IMR-90 (cell line): ENCODE data around the gene FAM78B. TPM values are rescaled to one million over a fixed set of nuclear protein-coding genes. Genes with fewer than 3 reads are reported as not detected.

ENCODE experiments used
- ATAC-seq: fragments of 200-7000 bp; cut with Tn5 transposase; 2 replicates; pipeline ENCODE4 v1.9.1; 2020; ENCODE audit warnings: low read depth, mild to moderate bottlenecking, moderate library complexity
- BruUV-seq: library from RNA; stranded (reverse); fragments of 400-500 nt; replicated peaks from 2 replicates; lab custom pipeline; 2021; lab: Mats Ljungman, UMichigan
- CTCF ChIA-PET: fragments of 300-600 bp; formaldehyde crosslinking; extraction: SDS; loops from one replicate; lab custom pipeline; 2021; ENCODE audit warnings: antibody characterized with exemption; lab: Yijun Ruan, JAX
- POLR2A ChIA-PET: fragments of 300-600 bp; sonication (Branson Sonifier 250); formaldehyde crosslinking; loops from one replicate; lab custom pipeline; 2022; ENCODE audit warnings: antibody characterized with exemption; ENCODE audit not compliant: unreplicated experiment; lab: Charles Lee
- DNase-seq: peaks from one replicate; pipeline ENCODE4 v3.0.0; 2013
- H2AFZ ChIP-seq: replicated peaks from 2 replicates; pipeline ENCODE3; 2013; ENCODE audit warnings: low read length, mild to moderate bottlenecking; ENCODE audit not compliant: poor library complexity
- H2AK5ac ChIP-seq: 2 replicates; pipeline ENCODE4 v1.6.1; 2013; ENCODE audit warnings: low read depth, low read length, inconsistent platforms
- H2AK9ac ChIP-seq: replicated peaks from 2 replicates; pipeline ENCODE3; 2013; ENCODE audit warnings: mild to moderate bottlenecking, low read depth, low read length, moderate library complexity; ENCODE audit not compliant: poor library complexity
- H2BK120ac ChIP-seq: 2 replicates; pipeline ENCODE4 v1.6.1; 2013; ENCODE audit warnings: low read depth, low read length, inconsistent platforms
- H2BK15ac ChIP-seq: 3 replicates; pipeline ENCODE4 v1.6.1; 2013; ENCODE audit warnings: low read depth, low read length, inconsistent platforms
- H2BK20ac ChIP-seq: 2 replicates; pipeline ENCODE4 v1.6.1; 2013; ENCODE audit warnings: low read depth, mild to moderate bottlenecking, inconsistent platforms, low read length, moderate library complexity
- H2BK5ac ChIP-seq: 2 replicates; pipeline ENCODE4 v1.6.1; 2013; ENCODE audit warnings: mild to moderate bottlenecking, low read depth, low read length, inconsistent platforms; ENCODE audit not compliant: poor library complexity, severe bottlenecking
- H3K14ac ChIP-seq: replicated peaks from 2 replicates; pipeline ENCODE4 v1.6.1; 2013; ENCODE audit warnings: low read depth, low read length, inconsistent platforms
- H3K18ac ChIP-seq: 2 replicates; pipeline ENCODE4 v1.6.1; 2013; ENCODE audit warnings: low read depth, low read length, control low read depth
- H3K23ac ChIP-seq: 2 replicates; pipeline ENCODE4 v1.6.1; 2013; ENCODE audit warnings: low read depth, low read length, inconsistent platforms
- H3K27ac ChIP-seq: 2 replicates; pipeline ENCODE4 v1.5.1; 2013; ENCODE audit warnings: mild to moderate bottlenecking, control low read depth, low read length; ENCODE audit not compliant: insufficient read depth
- H3K27me3 ChIP-seq: 2 replicates; pipeline ENCODE4 v1.6.1; 2013; ENCODE audit warnings: low read length; ENCODE audit not compliant: control insufficient read depth, insufficient read depth
- H3K36me3 ChIP-seq: 2 replicates; pipeline ENCODE4 v1.6.1; 2013; ENCODE audit warnings: low read length, mixed read lengths; ENCODE audit not compliant: control insufficient read depth, insufficient read depth
- H3K4ac ChIP-seq: 2 replicates; pipeline ENCODE4 v1.6.1; 2013; ENCODE audit warnings: low read depth, low read length, inconsistent platforms
- H3K4me1 ChIP-seq: 2 replicates; pipeline ENCODE4 v1.6.1; 2013; ENCODE audit warnings: low read length, mixed read lengths; ENCODE audit not compliant: control insufficient read depth, insufficient read depth
- H3K4me2 ChIP-seq: 2 replicates; pipeline ENCODE4 v1.6.1; 2013; ENCODE audit warnings: low read depth, mild to moderate bottlenecking, control low read depth, low read length, moderate library complexity
- H3K4me3 ChIP-seq: 2 replicates; pipeline ENCODE4 v1.5.1; 2013; ENCODE audit warnings: low read depth, mild to moderate bottlenecking, control low read depth, low read length, moderate library complexity; ENCODE audit not compliant: insufficient read depth
- H3K56ac ChIP-seq: 2 replicates; pipeline ENCODE4 v1.6.1; 2013; ENCODE audit warnings: low read length, inconsistent platforms; ENCODE audit not compliant: insufficient read depth; ENCODE audit errors: extremely low read depth
- H3K79me1 ChIP-seq, 2 experiments: 2 replicates each; pipeline ENCODE4 v1.6.1; 2013; ENCODE audit warnings: low read length in 2 of 2, inconsistent platforms in 1 of 2, low read depth in 1 of 2
- H3K9ac ChIP-seq: 2 replicates; pipeline ENCODE4 v1.6.1; 2013; ENCODE audit warnings: low read depth, low read length, control low read depth
- H3K9me1 ChIP-seq: 2 replicates; pipeline ENCODE4 v1.6.1; 2013; ENCODE audit warnings: low read length, inconsistent platforms; ENCODE audit not compliant: insufficient read depth
- H3K9me3 ChIP-seq: 2 replicates; pipeline ENCODE4 v1.6.1; 2013; ENCODE audit warnings: low read length; ENCODE audit not compliant: control insufficient read depth, insufficient read depth
- H4K20me1 ChIP-seq: 2 replicates; pipeline ENCODE4 v1.6.1; 2013; ENCODE audit warnings: low read length, inconsistent platforms; ENCODE audit not compliant: insufficient read depth
- H4K5ac ChIP-seq: 2 replicates; pipeline ENCODE4 v1.6.1; 2013; ENCODE audit warnings: mild to moderate bottlenecking, low read depth, low read length, control low read depth
- H4K8ac ChIP-seq, 2 experiments: 2 replicates each; pipeline ENCODE4 v1.6.1; 2013; ENCODE audit warnings: low read depth in 2 of 2, low read length in 2 of 2, control low read depth in 1 of 2, inconsistent platforms in 1 of 2
- H4K91ac ChIP-seq: 2 replicates; pipeline ENCODE4 v1.6.1; 2013; ENCODE audit warnings: low read depth, low read length, inconsistent platforms; ENCODE audit not compliant: insufficient read depth
- BHLHE40 ChIP-seq: fragments of 150-350 bp; IDR thresholded peaks from 2 replicates; pipeline ENCODE4 v1.6.1; 2016; ENCODE audit warnings: mild to moderate bottlenecking, low read depth, low read length
- CEBPB ChIP-seq: IDR thresholded peaks from 2 replicates; pipeline ENCODE4 v1.6.1; 2012; ENCODE audit warnings: low read depth, low read length, improper control_type of control experiment
- CHD1 ChIP-seq: IDR thresholded peaks from 2 replicates; pipeline ENCODE4 v1.6.1; 2012; ENCODE audit warnings: low read depth, low read length, improper control_type of control experiment
- CTCF ChIP-seq: conservative IDR thresholded peaks from 2 replicates; pipeline ENCODE4 v1.5.1; 2012; ENCODE audit warnings: mild to moderate bottlenecking, low read depth, low read length, improper control_type of control experiment
- FOS ChIP-seq: fragments of 150-350 bp; IDR thresholded peaks from 2 replicates; pipeline ENCODE4 v1.6.1; 2016; ENCODE audit warnings: low read depth, low read length
- MAFK ChIP-seq: IDR thresholded peaks from 2 replicates; pipeline ENCODE4 v1.6.1; 2012; ENCODE audit warnings: low read depth, low read length, improper control_type of control experiment
- MXI1 ChIP-seq: IDR thresholded peaks from 2 replicates; pipeline ENCODE4 v1.6.1; 2012; ENCODE audit warnings: low read depth, mild to moderate bottlenecking, low read length, moderate library complexity, borderline replicate concordance
- NFE2L2 ChIP-seq: fragments of 150-350 bp; IDR thresholded peaks from 2 replicates; pipeline ENCODE4 v1.6.1; 2016; ENCODE audit warnings: low read depth, mild to moderate bottlenecking, low read length
- POLR2A ChIP-seq: IDR thresholded peaks from 2 replicates; pipeline ENCODE4 v1.6.1; 2012; ENCODE audit warnings: mild to moderate bottlenecking, low read depth, low read length
- RAD21 ChIP-seq: IDR thresholded peaks from 2 replicates; pipeline ENCODE4 v1.6.1; 2012; ENCODE audit warnings: low read length, improper control_type of control experiment
- RCOR1 ChIP-seq: IDR thresholded peaks from 2 replicates; pipeline ENCODE4 v1.6.1; 2012; ENCODE audit warnings: mild to moderate bottlenecking, low read length, improper control_type of control experiment; ENCODE audit not compliant: insufficient replicate concordance
- RFX5 ChIP-seq: IDR thresholded peaks from 2 replicates; pipeline ENCODE4 v1.8.0; 2012; ENCODE audit warnings: low read depth, mild to moderate bottlenecking, low read length, moderate library complexity
- WGBS, 2 experiments: methylation state at CpG; one replicate each; pipeline versions ENCODE4 v1.1.5 to v1.1.7; 2013; ENCODE audit warnings: missing lambda C conversion rate in 2 of 2; ENCODE audit not compliant: insufficient read length in 1 of 2; ENCODE audit errors: extremely low coverage in 2 of 2; 5-methylcytosine and 5-hydroxymethylcytosine counted together
- dilution Hi-C: fragments of 300-500 bp; cut with HindIII; formaldehyde crosslinking; loops from one replicate; pipeline ENCODE4 v1.14.3; 2018; ENCODE audit warnings: low sequenced_read_pairs; ENCODE audit not compliant: unreplicated experiment
- in situ Hi-C: fragments of 300-500 bp; cut with MboI; formaldehyde crosslinking; loops from 3 replicates; pipeline ENCODE4 v1.14.3; 2019; ENCODE audit warnings: low sequenced_read_pairs, inconsistent platforms, mixed read lengths
- intact Hi-C: fragments of 100-400 bp; cut with micrococcal nuclease; formaldehyde crosslinking; loops from 2 replicates; pipeline ENCODE4 v1.10.0; 2022
- polyA plus RNA-seq, 3 experiments: library from polyadenylated mRNA; depleted of rRNA; stranded (reverse); fragments of >200 nt; gene quantifications; 2 replicates each; pipeline ENCODE4 v1.2.3, GENCODE V29; 2012; ENCODE audit warnings: low replicate concordance in 1 of 3
- total RNA-seq: library from RNA; depleted of rRNA; stranded (reverse); fragments of >200 nt; gene quantifications from 2 replicates; pipeline ENCODE4 v1.2.3, GENCODE V29; 2012
- TF ChIP-seq, protein P1 (sequence below): fragments of 150-350 bp; IDR thresholded peaks from 2 replicates; pipeline ENCODE4 v1.6.1; 2017; ENCODE audit warnings: mild to moderate bottlenecking, antibody characterized with exemption, low read length, low read depth
- TF ChIP-seq, protein P2 (sequence below): fragments of 150-350 bp; IDR thresholded peaks from 2 replicates; pipeline ENCODE4 v1.6.1; 2016; ENCODE audit warnings: low read depth, mild to moderate bottlenecking, low read length, moderate library complexity, borderline replicate concordance

FAM78B gene
- total and polyA plus RNA-seq, 2 of the 4 experiments (the other 2 are of a cell fraction): under 0.01 to 0.12 TPM

- Histone ChIP-seq H2BK20ac (no peak overlapping the region), H3K4me1 (no peaks in the 10 kb centered on the region), H3K56ac (no peak overlapping the region), H2AFZ (no peak overlapping the region), H3K9ac (no peak overlapping the region), H3K27me3 (no peaks in the 10 kb centered on the region), H4K8ac (no peak overlapping the region), H3K14ac (no peak overlapping the region), H3K9me3 (no peaks in the 10 kb centered on the region), H3K4ac (no peak overlapping the region), H3K27ac (no peak overlapping the region), H4K20me1 (no peaks in the 10 kb centered on the region), H3K23ac (no peak overlapping the region), H2BK120ac (no peak overlapping the region), H3K9me1 (no peaks in the 10 kb centered on the region), H3K4me3 (no peak overlapping the region), H2BK5ac (no peak overlapping the region), H2BK15ac (no peak overlapping the region), H4K5ac (no peak overlapping the region), H3K18ac (no peak overlapping the region), H2AK9ac (no peak overlapping the region), H2AK5ac (no peak overlapping the region), H3K36me3 (no peaks in the 10 kb centered on the region), H4K91ac (no peak overlapping the region), H3K4me2 (no peak overlapping the region), H3K79me1 (no peaks in the 10 kb centered on the region)
- POLR2A ChIA-PET: no interaction called here
- CTCF ChIA-PET: no interaction called here
- intact Hi-C loops (no loop called here), dilution Hi-C loops (no loop called here), in situ Hi-C loops (no loop called here)
- no TSS peak for BruUV-seq
- DNase-seq: no peak
- TF ChIP-seq RCOR1: no peak
- no peak for TF ChIP-seq NFE2L2
- TF ChIP-seq FOS: no peak
- no peak for TF ChIP-seq MAFK
- TF ChIP-seq MXI1: no peak
- TF ChIP-seq CHD1: no peak
- TF ChIP-seq CEBPB: no peak
- TF ChIP-seq BHLHE40: no peak
- TF ChIP-seq POLR2A: no peak
- no peak for TF ChIP-seq RAD21
- no peak for TF ChIP-seq CTCF
- TF ChIP-seq, protein P1, sequence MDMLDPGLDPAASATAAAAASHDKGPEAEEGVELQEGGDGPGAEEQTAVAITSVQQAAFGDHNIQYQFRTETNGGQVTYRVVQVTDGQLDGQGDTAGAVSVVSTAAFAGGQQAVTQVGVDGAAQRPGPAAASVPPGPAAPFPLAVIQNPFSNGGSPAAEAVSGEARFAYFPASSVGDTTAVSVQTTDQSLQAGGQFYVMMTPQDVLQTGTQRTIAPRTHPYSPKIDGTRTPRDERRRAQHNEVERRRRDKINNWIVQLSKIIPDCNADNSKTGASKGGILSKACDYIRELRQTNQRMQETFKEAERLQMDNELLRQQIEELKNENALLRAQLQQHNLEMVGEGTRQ: no peak
- TF ChIP-seq, protein P2, sequence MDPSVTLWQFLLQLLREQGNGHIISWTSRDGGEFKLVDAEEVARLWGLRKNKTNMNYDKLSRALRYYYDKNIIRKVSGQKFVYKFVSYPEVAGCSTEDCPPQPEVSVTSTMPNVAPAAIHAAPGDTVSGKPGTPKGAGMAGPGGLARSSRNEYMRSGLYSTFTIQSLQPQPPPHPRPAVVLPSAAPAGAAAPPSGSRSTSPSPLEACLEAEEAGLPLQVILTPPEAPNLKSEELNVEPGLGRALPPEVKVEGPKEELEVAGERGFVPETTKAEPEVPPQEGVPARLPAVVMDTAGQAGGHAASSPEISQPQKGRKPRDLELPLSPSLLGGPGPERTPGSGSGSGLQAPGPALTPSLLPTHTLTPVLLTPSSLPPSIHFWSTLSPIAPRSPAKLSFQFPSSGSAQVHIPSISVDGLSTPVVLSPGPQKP: no peak
- TF ChIP-seq RFX5: no peak
- WGBS, 2 experiments: no CpG with 5 or more reads among the region's 1 CpG
- ATAC-seq: no peak
Observed at GRCh38 chr1:166026555-166026954, 140.2 kb downstream of the FAM78B start.
